Activated CD4-positive, alpha-beta T cell treated with anti-CD3 and anti-CD28 coated beads, Interleukin-2, amount 10 ng/mL, durations not matched to agents 24 days and 14 days (primary cell): ENCODE data around the gene COMMD8. TPM values are rescaled to one million over a fixed set of nuclear protein-coding genes. Genes with fewer than 3 reads are reported as not detected.

ENCODE experiments used
- DNase-seq: peaks from one replicate; pipeline ENCODE4 v3.0.0; 2022
- H3K27ac Mint-ChIP-seq: one replicate; pipeline ENCODE4 v1.8.0; 2022; ENCODE audit warnings: mild to moderate bottlenecking, mixed read lengths
- H3K27me3 Mint-ChIP-seq: one replicate; pipeline ENCODE4 v1.8.0; 2022; ENCODE audit warnings: mixed read lengths
- H3K36me3 Mint-ChIP-seq: one replicate; pipeline ENCODE4 v1.8.0; 2022; ENCODE audit warnings: low read depth, mild to moderate bottlenecking, mixed read lengths
- H3K4me1 Mint-ChIP-seq: one replicate; pipeline ENCODE4 v1.8.0; 2021; ENCODE audit warnings: mixed read lengths
- H3K4me3 Mint-ChIP-seq: one replicate; pipeline ENCODE4 v1.8.0; 2022; ENCODE audit warnings: mild to moderate bottlenecking, moderate library complexity, mixed read lengths
- H3K9me3 Mint-ChIP-seq: one replicate; pipeline ENCODE4 v1.8.0; 2021; ENCODE audit warnings: mixed read lengths
- intact Hi-C: fragments of 100-400 bp; cut with micrococcal nuclease; formaldehyde crosslinking; loops from one replicate; pipeline ENCODE4 v1.15.1; 2023
- total RNA-seq: library from RNA; stranded (reverse); gene quantifications from 2 replicates; pipeline ENCODE4 v1.2.3, GENCODE V29; 2022

The COMMD8 gene
- total RNA-seq, 1 donor from 2014 or later, result 17.6 TPM

- Mint-ChIP-seq H3K4me3 (peak within 1 kb of the TSS; percentile 93), H3K27me3 (peaks cover 10% of the 10 kb centered on the region), H3K4me1 (peaks cover 21% of the 10 kb centered on the region), H3K9me3 (no peaks in the 10 kb centered on the region), H3K27ac (peak within 1 kb of the TSS; percentile 85), H3K36me3 (no peaks in the 10 kb centered on the region)
- peak; percentile 93 for DNase-seq
- intact Hi-C loops, result loop anchor here (1.0 to 5.0 kb wide), 2 partner anchors 22 to 47 kb away; partner anchors contain the start of gene COMMD8
Measured at GRCh38 chr4:47485047-47485692, 21.7 kb upstream of the COMMD8 start, which contains the start of gene ATP10D. Gene ATP10D, plus strand, starts transcription at chr4:47485275. Its CDS starts 27,266 bp downstream, at chr4:47512541.

DNA sequence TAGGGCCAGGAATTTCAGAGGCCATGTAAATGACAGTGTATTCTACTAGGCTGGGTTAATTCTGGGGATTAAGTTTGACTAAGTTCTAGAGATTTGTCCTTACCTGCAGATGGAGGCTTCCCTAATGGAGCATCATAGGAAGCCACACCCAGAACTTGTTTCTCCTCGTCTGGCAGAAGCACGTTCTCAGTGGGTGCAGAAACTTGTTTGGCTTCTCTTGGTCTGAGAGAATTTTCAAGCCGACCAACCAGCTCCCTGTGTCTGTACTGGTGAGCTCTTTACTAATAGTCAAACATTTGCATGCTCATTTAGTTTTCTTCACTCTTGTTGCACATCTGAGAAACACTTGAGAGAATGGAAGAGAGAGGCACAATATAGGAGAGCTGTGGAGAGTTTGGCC is 20.7 kb upstream of the COMMD8 start:
- Mint-ChIP-seq H3K9me3 (no peaks in the 10 kb centered on the region), H3K27me3 (peaks cover 12% of the 10 kb centered on the region), H3K27ac (no peak overlapping the region), H3K4me3 (peak overlapping the region; percentile 93), H3K36me3 (no peaks in the 10 kb centered on the region), H3K4me1 (peaks cover 21% of the 10 kb centered on the region)
- intact Hi-C loops, result no loop called here
- DNase-seq, result no peak

GRCh38 chr4:47483745-47484144 is 20.2 kb upstream of the COMMD8 start:
- DNase-seq, result no peak
- intact Hi-C loops, result no loop called here
- H3K4me3 Mint-ChIP-seq, result no peak overlapping the region

GRCh38 chr4:47482326-47482725 is 18.8 kb upstream of the COMMD8 start:
- no peak overlapping the region for H3K27ac Mint-ChIP-seq
- H3K9me3 Mint-ChIP-seq, result no peaks in the 10 kb centered on the region
- DNase-seq, result no peak
- peaks cover 21% of the 10 kb centered on the region for H3K4me1 Mint-ChIP-seq
- intact Hi-C loops, result no loop called here
- H3K36me3 Mint-ChIP-seq, result no peaks in the 10 kb centered on the region
- H3K4me3 Mint-ChIP-seq, result no peak overlapping the region
- peaks cover 20% of the 10 kb centered on the region for H3K27me3 Mint-ChIP-seq

More at GRCh38 chr4:47483745-47484144, 20.2 kb upstream of the COMMD8 start:
- peaks cover 16% of the 10 kb centered on the region for H3K27me3 Mint-ChIP-seq
- H3K4me1 Mint-ChIP-seq, result peaks cover 21% of the 10 kb centered on the region
- no peaks in the 10 kb centered on the region for H3K36me3 Mint-ChIP-seq
- no peak overlapping the region for H3K27ac Mint-ChIP-seq
- no peaks in the 10 kb centered on the region for H3K9me3 Mint-ChIP-seq

DNA sequence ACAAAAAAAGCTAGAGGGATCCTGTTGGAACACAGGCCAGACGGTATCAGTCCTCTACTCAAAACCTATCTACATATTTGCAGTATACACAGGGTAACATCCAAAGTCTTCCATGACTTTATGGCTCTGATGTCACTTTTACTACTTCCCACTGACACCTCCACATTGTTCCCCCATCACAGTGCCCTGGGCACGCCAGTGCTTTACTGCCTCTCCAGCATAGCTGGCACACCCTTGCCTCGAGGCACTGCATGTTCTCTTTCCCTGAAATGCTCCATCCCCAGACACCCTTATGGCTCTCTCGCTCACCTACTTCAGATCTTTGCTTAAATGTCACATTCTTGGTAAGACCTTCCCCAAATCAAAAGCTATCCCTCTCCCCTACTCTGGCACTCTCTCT is 15.3 kb upstream of the COMMD8 start:
- peaks cover 2% of the 10 kb centered on the region for H3K4me1 Mint-ChIP-seq

GRCh38 chr4:47475411-47475810 is 11.9 kb upstream of the COMMD8 start:
- no peaks in the 10 kb centered on the region for H3K9me3 Mint-ChIP-seq
- H3K27me3 Mint-ChIP-seq, result peaks cover 25% of the 10 kb centered on the region
- no peaks in the 10 kb centered on the region for H3K36me3 Mint-ChIP-seq
- no peaks in the 10 kb centered on the region for H3K4me1 Mint-ChIP-seq
- no peak for DNase-seq
- H3K4me3 Mint-ChIP-seq, result no peak overlapping the region
- intact Hi-C loops, result no loop called here
- no peak overlapping the region for H3K27ac Mint-ChIP-seq

More for the DNA sequence above, 15.3 kb upstream of the COMMD8 start:
- H3K27ac Mint-ChIP-seq, result no peak overlapping the region
- no peaks in the 10 kb centered on the region for H3K36me3 Mint-ChIP-seq
- DNase-seq, result no peak
- H3K4me3 Mint-ChIP-seq, result no peak overlapping the region
- intact Hi-C loops, result no loop called here
- no peaks in the 10 kb centered on the region for H3K9me3 Mint-ChIP-seq
- H3K27me3 Mint-ChIP-seq, result peaks cover 23% of the 10 kb centered on the region

GRCh38 chr4:47474799-47475198 is 11.3 kb upstream of the COMMD8 start:
- intact Hi-C loops, result no loop called here
- no peak for DNase-seq
- Mint-ChIP-seq H3K36me3 (no peaks in the 10 kb centered on the region), H3K4me3 (no peak overlapping the region), H3K27me3 (peaks cover 22% of the 10 kb centered on the region), H3K27ac (no peak overlapping the region), H3K4me1 (no peaks in the 10 kb centered on the region), H3K9me3 (no peaks in the 10 kb centered on the region)

DNA sequence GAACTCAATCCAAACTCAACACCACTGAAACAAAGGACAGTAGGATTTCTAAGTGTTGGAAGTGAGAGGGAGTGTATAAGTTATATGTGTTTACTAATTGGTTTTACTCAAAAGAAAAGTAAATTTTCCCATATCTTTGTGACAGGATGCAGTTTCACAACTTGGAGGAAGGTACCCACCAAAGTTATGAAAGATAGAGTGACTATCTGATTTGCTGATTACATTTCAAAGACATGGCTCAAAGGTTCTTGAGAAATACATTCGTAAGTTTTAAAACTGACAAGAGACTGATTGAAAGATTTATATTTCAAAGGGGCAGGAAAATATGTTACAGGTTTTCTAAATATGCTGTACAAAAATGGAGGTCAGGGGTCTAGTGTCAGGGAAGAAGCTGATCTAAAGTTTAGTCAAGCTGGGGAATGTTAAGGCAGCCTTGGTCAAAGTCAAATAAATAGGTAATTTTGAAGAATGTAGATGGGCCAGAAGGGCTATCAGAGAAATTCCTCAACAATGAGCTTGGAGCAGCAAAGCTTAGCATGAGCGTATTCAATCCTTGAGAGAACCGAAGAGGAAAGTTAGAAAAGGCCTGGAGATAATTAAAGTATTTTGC is 9.7 kb upstream of the COMMD8 start:
- no peaks in the 10 kb centered on the region for H3K4me1 Mint-ChIP-seq
- peaks cover 19% of the 10 kb centered on the region for H3K27me3 Mint-ChIP-seq
- no peak overlapping the region for H3K27ac Mint-ChIP-seq
- DNase-seq, result no peak
- no peaks in the 10 kb centered on the region for H3K36me3 Mint-ChIP-seq
- H3K4me3 Mint-ChIP-seq, result no peak overlapping the region
- H3K9me3 Mint-ChIP-seq, result no peaks in the 10 kb centered on the region
- intact Hi-C loops, result no loop called here

- DNase-seq, result no peak
- Mint-ChIP-seq H3K27ac (no peak overlapping the region), H3K4me3 (no peak overlapping the region), H3K36me3 (no peaks in the 10 kb centered on the region), H3K27me3 (peaks cover 19% of the 10 kb centered on the region), H3K4me1 (no peaks in the 10 kb centered on the region), H3K9me3 (no peaks in the 10 kb centered on the region)
- intact Hi-C loops, result no loop called here
Measured at GRCh38 chr4:47471591-47471990, 8.1 kb upstream of the COMMD8 start.

DNA sequence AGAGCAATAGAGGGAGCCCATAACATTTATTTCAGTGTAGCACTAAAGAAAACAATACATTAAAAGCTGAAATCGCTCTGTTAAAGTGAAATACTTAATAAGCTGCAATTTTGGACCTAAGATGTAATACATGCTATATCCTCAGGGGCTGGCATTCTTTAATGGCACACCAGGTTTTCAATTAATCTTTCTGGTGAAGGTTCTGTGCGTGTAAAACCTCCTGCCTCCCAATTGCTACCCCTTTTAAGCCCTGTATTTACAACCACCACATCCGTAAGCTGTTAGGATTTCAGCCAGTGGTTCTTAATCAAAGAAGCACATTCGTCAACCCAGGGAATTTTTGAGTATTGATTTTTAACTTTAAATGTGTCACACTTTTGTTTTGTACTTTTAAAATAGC is 7.6 kb upstream of the COMMD8 start:
- no peaks in the 10 kb centered on the region for H3K36me3 Mint-ChIP-seq
- H3K27me3 Mint-ChIP-seq, result peaks cover 19% of the 10 kb centered on the region
- no peak overlapping the region for H3K27ac Mint-ChIP-seq
- H3K4me3 Mint-ChIP-seq, result no peak overlapping the region
- intact Hi-C loops, result no loop called here
- H3K9me3 Mint-ChIP-seq, result no peaks in the 10 kb centered on the region
- DNase-seq, result no peak
- no peaks in the 10 kb centered on the region for H3K4me1 Mint-ChIP-seq

DNA sequence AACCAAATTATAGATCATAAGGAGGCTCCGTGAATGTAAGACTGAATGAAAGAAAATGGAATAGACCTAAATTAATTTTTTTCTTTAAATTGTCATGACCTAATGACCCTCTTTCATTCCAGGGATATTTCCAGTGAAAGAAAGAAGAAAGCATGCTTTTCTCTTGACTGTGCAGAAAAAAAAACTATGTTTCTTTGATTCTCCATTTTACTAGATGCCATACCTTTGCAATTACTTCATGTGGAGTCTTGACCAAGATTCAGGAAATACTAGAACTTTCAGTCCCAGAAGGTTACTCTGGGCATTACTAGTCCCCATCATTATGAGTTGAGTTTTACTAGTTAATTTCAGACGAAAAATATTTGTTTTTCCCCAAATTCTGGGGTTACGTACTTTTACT is 6.4 kb upstream of the COMMD8 start:
- DNase-seq, result no peak
- intact Hi-C loops, result loop anchor here (10.0 kb wide), 3 partner anchors 365 to 655 kb away; partner anchors contain the start of gene CORIN
- H3K9me3 Mint-ChIP-seq, result no peaks in the 10 kb centered on the region
- no peak overlapping the region for H3K27ac Mint-ChIP-seq
- H3K4me3 Mint-ChIP-seq, result no peak overlapping the region
- no peaks in the 10 kb centered on the region for H3K4me1 Mint-ChIP-seq
- peaks cover 19% of the 10 kb centered on the region for H3K27me3 Mint-ChIP-seq
- H3K36me3 Mint-ChIP-seq, result no peaks in the 10 kb centered on the region

- no peak for DNase-seq
- intact Hi-C loops, result loop anchor here (10.0 kb wide), 3 partner anchors 366 to 656 kb away; partner anchors contain the start of gene CORIN
- Mint-ChIP-seq H3K36me3 (no peaks in the 10 kb centered on the region), H3K4me3 (no peak overlapping the region), H3K27ac (no peak overlapping the region), H3K27me3 (peaks cover 16% of the 10 kb centered on the region), H3K9me3 (no peaks in the 10 kb centered on the region), H3K4me1 (peaks cover 1% of the 10 kb centered on the region)
Measured at GRCh38 chr4:47468706-47469365, 5.3 kb upstream of the COMMD8 start.

GRCh38 chr4:47466056-47466785 is 2.7 kb upstream of the COMMD8 start:
- Mint-ChIP-seq H3K27me3 (peaks cover 7% of the 10 kb centered on the region), H3K4me3 (no peak overlapping the region), H3K9me3 (no peaks in the 10 kb centered on the region), H3K36me3 (no peaks in the 10 kb centered on the region), H3K4me1 (peaks cover 21% of the 10 kb centered on the region), H3K27ac (no peak overlapping the region)
- DNase-seq, result no peak
- intact Hi-C loops, result loop anchor here (10.0 kb wide), 3 partner anchors 369 to 659 kb away; partner anchors contain the start of gene CORIN
